ENCODE data around the gene FIBCD1. TPM values are rescaled to one million over a fixed set of nuclear protein-coding genes. Genes with fewer than 3 reads are reported as not detected.

The FIBCD1 gene
- total and polyA plus RNA-seq, 7 donors = 0.01 TPM; not detected in 6

DNA sequence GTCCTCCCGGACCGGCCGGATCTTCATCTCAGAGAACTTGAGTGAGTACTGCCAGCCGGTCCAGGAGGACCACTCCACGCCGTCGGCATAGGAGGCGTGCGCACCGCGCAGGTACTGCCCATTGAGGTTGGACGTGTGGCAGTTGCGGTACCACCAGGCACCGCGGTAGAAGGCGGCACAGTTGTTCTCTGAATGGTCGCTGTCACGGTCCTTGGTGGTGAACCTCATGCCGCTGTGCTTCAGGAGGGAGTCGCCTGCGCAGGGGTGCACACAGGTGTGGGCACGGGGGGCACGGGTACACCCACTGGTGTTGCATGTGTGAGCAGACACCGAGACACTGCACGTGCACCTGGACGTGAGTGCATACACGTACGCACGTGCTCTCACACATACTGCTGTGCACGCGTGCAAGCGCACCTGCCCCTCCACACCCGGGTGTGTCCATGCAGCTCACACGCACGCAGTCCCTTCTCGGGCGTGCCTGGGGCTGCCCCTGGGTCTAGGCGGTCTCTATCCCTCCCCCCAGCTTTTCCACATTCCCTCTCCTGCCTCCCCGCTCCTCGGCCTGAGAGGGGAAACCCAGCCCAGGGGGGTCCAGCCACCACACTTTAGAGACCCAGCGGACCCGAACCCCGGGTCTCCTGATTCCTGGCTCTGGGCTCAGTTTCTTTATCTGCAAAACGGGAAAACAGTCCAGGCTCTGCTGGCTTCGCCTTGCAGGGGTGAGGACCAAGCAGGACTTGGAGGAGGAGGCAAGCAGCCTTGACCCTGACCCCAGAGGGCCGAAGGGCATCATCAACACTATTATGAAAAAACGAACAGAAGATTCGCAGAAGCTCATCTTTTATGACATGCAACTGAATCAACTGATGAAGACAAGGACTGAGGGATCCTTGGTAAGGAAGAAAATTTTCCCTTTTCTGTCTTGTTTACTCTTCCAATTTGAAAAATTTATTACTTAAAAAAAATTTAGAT lies 34.7 kb downstream of the FIBCD1 start:
- Histone ChIP-seq H3K27me3 (ENCODE audit: insufficient read depth in 3 of 3, low read length in 2 of 3) (peaks cover 0 to 51% (median 10%) of the 10 kb centered on the region in 3 donors), H3K27ac (no peak overlapping the region), H3K4me1 (no peaks in the 10 kb centered on the region), H3K9me3 (no peaks in the 10 kb centered on the region), H3K36me3 (ENCODE audit: insufficient read depth in 1 of 2, low read depth in 1 of 2) (no peaks in the 10 kb centered on the region), H3K4me3 (no peak overlapping the region)
- ATAC-seq (no peak), DNase-seq (no peak)
- TF ChIP-seq, protein P1, sequence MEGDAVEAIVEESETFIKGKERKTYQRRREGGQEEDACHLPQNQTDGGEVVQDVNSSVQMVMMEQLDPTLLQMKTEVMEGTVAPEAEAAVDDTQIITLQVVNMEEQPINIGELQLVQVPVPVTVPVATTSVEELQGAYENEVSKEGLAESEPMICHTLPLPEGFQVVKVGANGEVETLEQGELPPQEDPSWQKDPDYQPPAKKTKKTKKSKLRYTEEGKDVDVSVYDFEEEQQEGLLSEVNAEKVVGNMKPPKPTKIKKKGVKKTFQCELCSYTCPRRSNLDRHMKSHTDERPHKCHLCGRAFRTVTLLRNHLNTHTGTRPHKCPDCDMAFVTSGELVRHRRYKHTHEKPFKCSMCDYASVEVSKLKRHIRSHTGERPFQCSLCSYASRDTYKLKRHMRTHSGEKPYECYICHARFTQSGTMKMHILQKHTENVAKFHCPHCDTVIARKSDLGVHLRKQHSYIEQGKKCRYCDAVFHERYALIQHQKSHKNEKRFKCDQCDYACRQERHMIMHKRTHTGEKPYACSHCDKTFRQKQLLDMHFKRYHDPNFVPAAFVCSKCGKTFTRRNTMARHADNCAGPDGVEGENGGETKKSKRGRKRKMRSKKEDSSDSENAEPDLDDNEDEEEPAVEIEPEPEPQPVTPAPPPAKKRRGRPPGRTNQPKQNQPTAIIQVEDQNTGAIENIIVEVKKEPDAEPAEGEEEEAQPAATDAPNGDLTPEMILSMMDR (IDR thresholded peaks at IDR 0.05) = no peak
- WGBS, 3 donors = 86 to 88% (median 86%) methylated on average over 48 of the region's 48 CpGs
- intact Hi-C loops (cut with DNase I) = no loop called here

DNA sequence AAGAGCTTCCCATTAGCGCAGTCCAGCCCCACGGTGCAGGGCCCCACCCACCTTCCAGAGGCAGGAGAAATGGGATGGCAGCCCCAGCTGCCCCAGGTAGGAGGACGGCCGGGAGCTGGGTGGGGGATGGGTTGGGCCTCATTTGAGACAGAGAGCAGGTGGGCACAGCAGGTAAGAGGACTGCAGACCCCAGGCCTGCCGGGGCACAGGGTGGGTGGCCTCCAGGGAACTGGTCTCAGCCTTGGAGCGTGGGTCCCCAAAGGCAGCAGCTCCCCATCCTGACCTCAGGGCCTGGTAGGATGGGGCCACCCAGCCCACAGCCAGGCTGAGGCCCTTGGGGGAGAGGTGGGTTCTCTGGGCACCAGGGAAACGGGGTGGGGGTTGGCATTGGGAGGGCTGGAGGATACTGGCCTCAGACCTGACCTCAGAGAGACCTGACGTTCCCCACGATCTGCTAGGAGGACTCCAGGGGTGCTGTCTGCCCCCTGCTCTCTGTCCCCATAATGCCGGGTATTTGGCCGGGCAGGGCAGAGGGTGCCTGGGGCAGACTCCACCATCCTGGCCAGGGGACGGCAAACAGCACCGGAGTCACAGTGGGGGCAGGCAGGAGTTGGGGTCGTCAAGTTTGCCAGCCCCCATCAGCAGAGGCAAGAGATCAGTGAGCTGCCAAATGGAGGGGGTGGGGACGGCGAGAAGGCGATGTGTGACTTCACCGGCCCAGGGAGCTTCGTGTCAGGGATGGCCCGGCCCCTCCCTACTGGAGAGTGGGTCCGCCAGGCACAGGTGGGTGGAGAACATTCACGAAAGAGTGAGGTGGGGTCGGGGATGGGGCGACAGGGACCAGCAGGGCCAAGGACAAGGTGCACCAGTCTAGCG lies 35.6 kb downstream of the FIBCD1 start:
- ATAC-seq = no peak
- no peak overlapping the region for H3K4me3 ChIP-seq
- no peaks in the 10 kb centered on the region for H3K9me3 ChIP-seq
- TF ChIP-seq, protein P1 (IDR thresholded peaks at IDR 0.05) = no peak
- intact Hi-C loops (cut with DNase I) = no loop called here
- no peaks in the 10 kb centered on the region for H3K4me1 ChIP-seq
- H3K36me3 ChIP-seq (ENCODE audit: insufficient read depth in 1 of 2, low read depth in 1 of 2) = no peaks in the 10 kb centered on the region
- no peak overlapping the region for H3K27ac ChIP-seq
- H3K27me3 ChIP-seq (ENCODE audit: insufficient read depth in 3 of 3, low read length in 2 of 3) = peaks cover 0 to 54% (median 12%) of the 10 kb centered on the region in 3 donors
- WGBS, 3 donors = 62 to 69% (median 65%) methylated on average over 25 of the region's 25 CpGs
- DNase-seq = no peak

DNA sequence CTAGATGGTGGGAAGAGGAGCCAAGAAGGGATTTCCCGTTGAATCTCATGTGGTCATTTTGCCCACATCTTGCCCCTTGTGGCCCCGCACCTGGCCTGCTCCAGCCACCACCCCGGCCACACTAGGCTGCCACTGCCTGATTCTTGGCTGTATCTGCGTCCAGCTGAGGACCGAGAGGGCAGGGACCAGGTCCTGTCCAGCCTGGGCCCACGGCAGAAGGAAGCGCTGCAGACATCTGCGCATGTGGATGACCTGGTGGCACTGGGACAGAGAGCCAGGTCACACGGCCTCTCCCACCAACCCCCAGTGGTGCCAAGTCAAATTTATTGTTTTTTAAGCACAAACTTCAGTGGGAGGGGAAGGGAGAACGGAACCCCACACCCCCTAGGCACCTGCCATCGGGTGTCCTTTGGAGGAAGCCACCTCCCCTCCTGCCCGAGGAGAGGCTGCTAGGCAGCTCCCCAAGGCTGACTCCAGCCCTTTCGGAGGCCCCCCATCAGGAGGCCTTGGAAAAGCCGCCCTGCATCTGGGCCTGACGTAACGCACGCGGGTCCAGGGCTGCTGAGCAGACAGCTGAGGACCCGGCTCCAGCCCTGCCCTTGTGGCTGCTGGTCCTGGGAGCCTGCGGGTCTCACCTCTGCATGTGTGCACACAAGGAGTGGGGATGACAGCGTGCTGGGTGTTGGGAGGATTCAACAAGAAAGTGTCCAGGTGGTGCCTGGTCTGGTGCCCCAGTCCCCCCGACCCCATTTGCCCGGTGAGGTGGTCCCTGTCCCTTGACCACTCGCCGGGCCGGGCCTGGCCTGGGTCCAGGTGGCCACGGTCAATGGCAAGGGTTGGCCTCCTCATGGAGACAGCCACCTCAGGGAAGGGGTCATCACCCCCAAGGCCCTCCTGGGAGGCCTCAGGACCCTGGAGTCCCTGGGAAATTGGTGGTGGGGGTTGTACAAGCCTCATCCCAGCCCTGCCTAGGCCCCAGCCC lies 36.6 kb downstream of the FIBCD1 start:
- DNase-seq = no peak
- Histone ChIP-seq H3K27ac (no peak overlapping the region), H3K4me1 (no peaks in the 10 kb centered on the region), H3K27me3 (ENCODE audit: insufficient read depth in 3 of 3, low read length in 2 of 3) (peaks cover 0 to 58% (median 20%) of the 10 kb centered on the region in 3 donors), H3K9me3 (no peaks in the 10 kb centered on the region), H3K4me3 (no peak overlapping the region), H3K36me3 (ENCODE audit: insufficient read depth in 1 of 2, low read depth in 1 of 2) (no peaks in the 10 kb centered on the region)
- intact Hi-C loops (cut with DNase I) = no loop called here
- WGBS, 3 donors = 58 to 64% (median 62%) methylated on average over 27 of the region's 27 CpGs
- ATAC-seq = no peak
- TF ChIP-seq, protein P1 (IDR thresholded peaks at IDR 0.05) = no peak
